Fibroblast of upper back skin (primary cell): ENCODE results near the gene MOB1B.
A peak's percentile ranks its signal among the peaks of the same experiment; 100 is the strongest.
"Not testable (repeated sequence)": the region's sequence is repeated elsewhere in the genome, so short reads cannot be mapped to it uniquely, and the experiment has no call there.

ENCODE experiments used
- DNase-seq: peaks from one replicate; pipeline ENCODE4 v3.0.0-alpha.2; 2013

MOB1B gene

GRCh38 chr4:70958681-70959080 is 56.5 kb downstream of the MOB1B start:
- peak; percentile 91 for DNase-seq

GRCh38 chr4:70969076-70969475 is 66.9 kb downstream of the MOB1B start:
- DNase-seq: no peak

- no peak for DNase-seq
Observed at GRCh38 chr4:70976252-70976651, 74.1 kb downstream of the MOB1B start.

GRCh38 chr4:70979445-70980008 is 77.4 kb downstream of the MOB1B start:
- DNase-seq: peak; percentile 13

GRCh38 chr4:70980196-70980595 is 78.0 kb downstream of the MOB1B start:
- no peak for DNase-seq

- no peak for DNase-seq
Observed at GRCh38 chr4:70984106-70984505, 81.9 kb downstream of the MOB1B start.

GRCh38 chr4:70984589-70984988 is 82.4 kb downstream of the MOB1B start:
- no peak for DNase-seq

GRCh38 chr4:70991596-70991995 is 89.4 kb downstream of the MOB1B start:
- DNase-seq: no peak

- DNase-seq: no peak
Observed at GRCh38 chr4:70992391-70992881, 90.3 kb downstream of the MOB1B start.

GRCh38 chr4:70993181-70994068 is 91.3 kb downstream of the MOB1B start, which contains the start of gene DCK:
TSS of gene DCK (plus strand) at chr4:70993649. CDS start at chr4:70993836, 187 bp downstream.
- peak; percentile 87 for DNase-seq

GRCh38 chr4:70994069-70994366 is 91.8 kb downstream of the MOB1B start:
- no peak for DNase-seq

GRCh38 chr4:70994387-70995099 is 92.4 kb downstream of the MOB1B start:
- DNase-seq: no peak

- DNase-seq: no peak
Observed at GRCh38 chr4:70996018-70996360, 93.8 kb downstream of the MOB1B start.

- no peak for DNase-seq
Observed at GRCh38 chr4:70997036-70997435, 94.9 kb downstream of the MOB1B start.

- no peak for DNase-seq
Observed at GRCh38 chr4:70997546-70997945, 95.4 kb downstream of the MOB1B start.

- DNase-seq: not testable (repeated sequence)
Observed at GRCh38 chr4:70999639-71000038, 97.5 kb downstream of the MOB1B start.

- DNase-seq: not testable (repeated sequence)
Observed at GRCh38 chr4:71001363-71001762, 99.2 kb downstream of the MOB1B start.

GRCh38 chr4:71004281-71004851 is 102.2 kb downstream of the MOB1B start:
- DNase-seq: peak; percentile 9

- not testable (repeated sequence) for DNase-seq
Observed at GRCh38 chr4:71005025-71005424, 102.9 kb downstream of the MOB1B start.

GRCh38 chr4:71006203-71006907 is 104.2 kb downstream of the MOB1B start:
- no peak for DNase-seq

- DNase-seq: no peak
Observed at GRCh38 chr4:71008196-71008595, 106.0 kb downstream of the MOB1B start.

GRCh38 chr4:71009086-71009485 is 106.9 kb downstream of the MOB1B start:
- DNase-seq: peak; percentile 70
